C4-2B (cell line): ENCODE data around the gene INPP5D.

ENCODE experiments used
- CTCF ChIP-seq: fragments of 450-650 bp; conservative IDR thresholded peaks from 2 replicates; pipeline ENCODE4 v1.5.1; 2017; ENCODE audit warnings: mild to moderate bottlenecking
- ZFX ChIP-seq: fragments of 450-650 bp; IDR thresholded peaks from 2 replicates; pipeline ENCODE4 v1.6.1; 2017

GRCh38 chr2:233173115-233173514 lies 113.0 kb downstream of the INPP5D start:
- TF ChIP-seq CTCF, result no peak
- TF ChIP-seq ZFX, result no peak
